Uterus (tissue), 2 donors: ENCODE results near the gene SLC22A23.

Experiments used
- POLR2A ChIP-seq, 2 donors: fragments of 450-650 bp; IDR thresholded peaks; one replicate each; pipeline ENCODE4 v1.6.1; 2016; ENCODE audit warnings: antibody characterized with exemption in 2 of 2, mild to moderate bottlenecking in 1 of 2, moderate library complexity in 1 of 2
- TF ChIP-seq, protein P1 (sequence below), 4 experiments: fragments of 200-600 bp in 2 of 4; fragments of 450-650 bp in 2 of 4; sonication (generic) in 2 of 4; IDR thresholded peaks; one replicate each; pipeline ENCODE4 v1.5.1; 2016 to 2019; ENCODE audit warnings: antibody characterized with exemption in 4 of 4, mild to moderate bottlenecking in 2 of 4, moderate library complexity in 1 of 4

DNA sequence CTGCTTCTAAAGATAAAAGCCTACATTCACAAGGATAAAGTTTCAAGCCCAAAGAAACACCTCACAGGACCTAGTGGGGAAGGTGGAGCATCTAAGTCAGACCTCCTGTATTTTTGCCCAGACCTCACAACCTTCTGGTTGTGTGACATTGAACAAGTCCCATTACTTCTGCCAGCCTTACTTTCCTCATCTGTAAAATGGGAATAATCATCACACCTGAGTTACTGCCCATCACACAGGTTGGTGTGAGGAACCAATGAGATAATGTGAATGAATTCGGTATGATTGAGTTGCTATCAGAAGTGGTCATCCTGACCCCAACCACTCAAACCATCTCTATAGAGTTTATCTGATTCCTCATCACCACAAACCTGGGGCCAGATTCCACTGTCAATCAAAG lies 11.1 kb upstream of the SLC22A23 start:
- no peak for TF ChIP-seq POLR2A (IDR thresholded peaks at IDR 0.05)
- TF ChIP-seq, protein P1, sequence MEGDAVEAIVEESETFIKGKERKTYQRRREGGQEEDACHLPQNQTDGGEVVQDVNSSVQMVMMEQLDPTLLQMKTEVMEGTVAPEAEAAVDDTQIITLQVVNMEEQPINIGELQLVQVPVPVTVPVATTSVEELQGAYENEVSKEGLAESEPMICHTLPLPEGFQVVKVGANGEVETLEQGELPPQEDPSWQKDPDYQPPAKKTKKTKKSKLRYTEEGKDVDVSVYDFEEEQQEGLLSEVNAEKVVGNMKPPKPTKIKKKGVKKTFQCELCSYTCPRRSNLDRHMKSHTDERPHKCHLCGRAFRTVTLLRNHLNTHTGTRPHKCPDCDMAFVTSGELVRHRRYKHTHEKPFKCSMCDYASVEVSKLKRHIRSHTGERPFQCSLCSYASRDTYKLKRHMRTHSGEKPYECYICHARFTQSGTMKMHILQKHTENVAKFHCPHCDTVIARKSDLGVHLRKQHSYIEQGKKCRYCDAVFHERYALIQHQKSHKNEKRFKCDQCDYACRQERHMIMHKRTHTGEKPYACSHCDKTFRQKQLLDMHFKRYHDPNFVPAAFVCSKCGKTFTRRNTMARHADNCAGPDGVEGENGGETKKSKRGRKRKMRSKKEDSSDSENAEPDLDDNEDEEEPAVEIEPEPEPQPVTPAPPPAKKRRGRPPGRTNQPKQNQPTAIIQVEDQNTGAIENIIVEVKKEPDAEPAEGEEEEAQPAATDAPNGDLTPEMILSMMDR (IDR thresholded peaks at IDR 0.05), result no peak
